Vagina (tissue), 2 donors: ENCODE measurements around the gene SLC30A3. TPM values are rescaled to one million over a fixed set of nuclear protein-coding genes. Genes with fewer than 3 reads are reported as not detected.

Source experiments
- DNase-seq, 2 donors: peaks; one replicate each; pipeline ENCODE4 v3.0.0-alpha.2; 2017; ENCODE audit errors: extremely low spot score in 2 of 2
- H3K27ac ChIP-seq: fragments of 200-600 bp; sonication (generic); one replicate; pipeline ENCODE4 v1.5.1; 2019
- H3K27me3 ChIP-seq: fragments of 200-600 bp; sonication (generic); one replicate; pipeline ENCODE4 v1.5.1; 2019
- H3K36me3 ChIP-seq, 2 donors: fragments of 200-600 bp; sonication (generic); one replicate each; pipeline ENCODE4 v1.5.1; 2017 to 2019
- H3K4me1 ChIP-seq: fragments of 200-600 bp; sonication (generic); one replicate; pipeline ENCODE4 v1.5.1; 2019
- H3K4me3 ChIP-seq, 2 donors: fragments of 200-600 bp; sonication (generic); 1 replicate in 1 of 2; 2 replicates in 1 of 2; pipeline ENCODE4 v1.5.1; 2016 to 2019
- H3K9me3 ChIP-seq: fragments of 200-600 bp; sonication (generic); one replicate; pipeline ENCODE4 v1.5.1; 2019
- POLR2A ChIP-seq, 2 donors: fragments of 450-650 bp; IDR thresholded peaks; one replicate each; pipeline ENCODE4 v1.6.1; 2017; ENCODE audit warnings: antibody characterized with exemption in 2 of 2, mild to moderate bottlenecking in 2 of 2, moderate library complexity in 2 of 2
- POLR2AphosphoS5 ChIP-seq, 2 donors: sonication (generic); formaldehyde crosslinking; IDR thresholded peaks; one replicate each; pipeline ENCODE4 v1.9.0; 2017; ENCODE audit warnings: antibody characterized with exemption in 2 of 2, mild to moderate bottlenecking in 2 of 2, low read depth in 1 of 2; ENCODE audit not compliant: insufficient read depth in 1 of 2
- intact Hi-C: fragments of 100-400 bp; cut with DNase I; formaldehyde crosslinking; loops from one replicate; pipeline ENCODE4 v1.15.1; 2023
- total RNA-seq: library from RNA; depleted of rRNA; stranded (reverse); fragments of >200 nt; gene quantifications from one replicate; pipeline ENCODE4 v1.2.3, GENCODE V29; 2016
- TF ChIP-seq, protein P1 (sequence below), 3 experiments: fragments of 450-650 bp in 2 of 3; fragments of 200-600 bp in 1 of 3; sonication (generic) in 1 of 3; IDR thresholded peaks; one replicate each; pipeline ENCODE4 v1.5.1; 2017 to 2019; ENCODE audit warnings: antibody characterized with exemption in 3 of 3, mild to moderate bottlenecking in 2 of 3, moderate library complexity in 2 of 3

Gene SLC30A3
- total RNA-seq, 1 donor from 2014 or later: 1.2 TPM

GRCh38 chr2:27205206-27205605, 57.6 kb downstream of the SLC30A3 start:
- no peak for DNase-seq

GRCh38 chr2:27204566-27204965, 58.3 kb downstream of the SLC30A3 start:
- Histone ChIP-seq H3K4me3 (no peak overlapping the region), H3K27me3 (no peaks in the 10 kb centered on the region), H3K27ac (no peak overlapping the region), H3K9me3 (no peaks in the 10 kb centered on the region), H3K36me3 (peaks cover 0 to 55% of the 10 kb centered on the region in 2 donors), H3K4me1 (no peaks in the 10 kb centered on the region)
- intact Hi-C loops: no loop called here
- TF ChIP-seq POLR2A (IDR thresholded peaks at IDR 0.05): no peak
- DNase-seq: no peak

More at GRCh38 chr2:27205206-27205605, 57.6 kb downstream of the SLC30A3 start:
- no peak overlapping the region for H3K4me3 ChIP-seq
- H3K9me3 ChIP-seq: no peaks in the 10 kb centered on the region
- TF ChIP-seq POLR2A (IDR thresholded peaks at IDR 0.05): no peak
- TF ChIP-seq, protein P1, sequence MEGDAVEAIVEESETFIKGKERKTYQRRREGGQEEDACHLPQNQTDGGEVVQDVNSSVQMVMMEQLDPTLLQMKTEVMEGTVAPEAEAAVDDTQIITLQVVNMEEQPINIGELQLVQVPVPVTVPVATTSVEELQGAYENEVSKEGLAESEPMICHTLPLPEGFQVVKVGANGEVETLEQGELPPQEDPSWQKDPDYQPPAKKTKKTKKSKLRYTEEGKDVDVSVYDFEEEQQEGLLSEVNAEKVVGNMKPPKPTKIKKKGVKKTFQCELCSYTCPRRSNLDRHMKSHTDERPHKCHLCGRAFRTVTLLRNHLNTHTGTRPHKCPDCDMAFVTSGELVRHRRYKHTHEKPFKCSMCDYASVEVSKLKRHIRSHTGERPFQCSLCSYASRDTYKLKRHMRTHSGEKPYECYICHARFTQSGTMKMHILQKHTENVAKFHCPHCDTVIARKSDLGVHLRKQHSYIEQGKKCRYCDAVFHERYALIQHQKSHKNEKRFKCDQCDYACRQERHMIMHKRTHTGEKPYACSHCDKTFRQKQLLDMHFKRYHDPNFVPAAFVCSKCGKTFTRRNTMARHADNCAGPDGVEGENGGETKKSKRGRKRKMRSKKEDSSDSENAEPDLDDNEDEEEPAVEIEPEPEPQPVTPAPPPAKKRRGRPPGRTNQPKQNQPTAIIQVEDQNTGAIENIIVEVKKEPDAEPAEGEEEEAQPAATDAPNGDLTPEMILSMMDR (IDR thresholded peaks at IDR 0.05): no peak
- no peak for TF ChIP-seq POLR2AphosphoS5 (IDR thresholded peaks at IDR 0.05; ENCODE audit: insufficient read depth in 1 of 2, low read depth in 1 of 2)
- intact Hi-C loops: no loop called here
- H3K27me3 ChIP-seq: no peaks in the 10 kb centered on the region
- H3K36me3 ChIP-seq: peaks cover 0 to 55% of the 10 kb centered on the region in 2 donors
- no peaks in the 10 kb centered on the region for H3K4me1 ChIP-seq
- H3K27ac ChIP-seq: no peak overlapping the region

- H3K27ac ChIP-seq: no peak overlapping the region
- H3K27me3 ChIP-seq: no peaks in the 10 kb centered on the region
- DNase-seq: no peak
- intact Hi-C loops: no loop called here
- H3K4me3 ChIP-seq: no peak overlapping the region
- TF ChIP-seq, protein P1 (IDR thresholded peaks at IDR 0.05): no peak
- no peak for TF ChIP-seq POLR2AphosphoS5 (IDR thresholded peaks at IDR 0.05; ENCODE audit: insufficient read depth in 1 of 2, low read depth in 1 of 2)
- TF ChIP-seq POLR2A (IDR thresholded peaks at IDR 0.05): no peak
- no peaks in the 10 kb centered on the region for H3K4me1 ChIP-seq
- no peaks in the 10 kb centered on the region for H3K9me3 ChIP-seq
- H3K36me3 ChIP-seq: peaks cover 0 to 55% of the 10 kb centered on the region in 2 donors
Measured at GRCh38 chr2:27203741-27204140, 59.1 kb downstream of the SLC30A3 start.

Other genes with a start within 250 kb of the SLC30A3 start
- gene TMEM214, start 230.1 kb downstream of the SLC30A3 start, total RNA-seq: 53.3 TPM
- gene AGBL5, start 211.4 kb downstream of the SLC30A3 start, total RNA-seq: 8.8 TPM
- 269 TPM for gene OST4, start 191.4 kb downstream of the SLC30A3 start, total RNA-seq
- gene EMILIN1, start 184.4 kb downstream of the SLC30A3 start, total RNA-seq: 100 TPM
- gene KHK, start 176.3 kb downstream of the SLC30A3 start, total RNA-seq: 9.3 TPM
- 2.2 TPM for gene CGREF1, start 143.9 kb downstream of the SLC30A3 start, total RNA-seq
- gene ABHD1, start 139.2 kb downstream of the SLC30A3 start, total RNA-seq: not detected
- 57.5 TPM for gene PREB, start 128.4 kb downstream of the SLC30A3 start, total RNA-seq
- not detected for gene PRR30, start 123.6 kb downstream of the SLC30A3 start, total RNA-seq
- gene TCF23, start 114.0 kb downstream of the SLC30A3 start, total RNA-seq: 7.4 TPM
- gene ATRAID, start 51.0 kb downstream of the SLC30A3 start, total RNA-seq: 150 TPM
- gene SLC5A6, start 50.8 kb downstream of the SLC30A3 start, total RNA-seq: 37.3 TPM
- gene CAD, start 45.7 kb downstream of the SLC30A3 start, total RNA-seq: 25.0 TPM
- 1.5 TPM for gene DNAJC5G, start 12.4 kb upstream of the SLC30A3 start, total RNA-seq
- gene TRIM54, start 19.4 kb upstream of the SLC30A3 start, total RNA-seq: 2.5 TPM
- 3.2 TPM for gene UCN, start 45.4 kb upstream of the SLC30A3 start, total RNA-seq
- 55.7 TPM for gene MPV17, start 60.0 kb upstream of the SLC30A3 start, total RNA-seq
- gene GTF3C2, start 93.7 kb upstream of the SLC30A3 start, total RNA-seq: 67.5 TPM
- gene EIF2B4, start 107.3 kb upstream of the SLC30A3 start, total RNA-seq: 37.1 TPM
- gene SNX17, start 107.6 kb upstream of the SLC30A3 start, total RNA-seq: 99.2 TPM
- gene ZNF513, start 117.7 kb upstream of the SLC30A3 start, total RNA-seq: 17.4 TPM
- gene PPM1G, start 146.5 kb upstream of the SLC30A3 start, total RNA-seq: 45.4 TPM
- gene NRBP1, start 165.6 kb upstream of the SLC30A3 start, total RNA-seq: 62.6 TPM
- 3.9 TPM for gene KRTCAP3, start 179.3 kb upstream of the SLC30A3 start, total RNA-seq
- gene IFT172, start 226.7 kb upstream of the SLC30A3 start, total RNA-seq: 30.7 TPM
- gene FNDC4, start 232.2 kb upstream of the SLC30A3 start, total RNA-seq: 18.2 TPM
- gene GCKR, start 233.8 kb upstream of the SLC30A3 start, total RNA-seq: 0.98 TPM